ENCODE results near the gene ITGAL.

- TF ChIP-seq RARB (CRISPR knock-in tag; IDR thresholded peaks at IDR 0.05) (no peak), TSHZ2 (CRISPR knock-in tag; IDR thresholded peaks at IDR 0.05) (no peak), CREB5 (CRISPR knock-in tag; IDR thresholded peaks at IDR 0.05; ENCODE audit: low read depth) (no peak), ISL1 (CRISPR knock-in tag; IDR thresholded peaks at IDR 0.05) (no peak), PATZ1 (CRISPR knock-in tag; IDR thresholded peaks at IDR 0.05; ENCODE audit: borderline replicate concordance) (no peak), ARNTL (CRISPR knock-in tag; IDR thresholded peaks at IDR 0.05; ENCODE audit: borderline replicate concordance, low read depth) (no peak), ZFP30 (CRISPR knock-in tag; IDR thresholded peaks at IDR 0.05) (no peak), TCF4 (CRISPR knock-in tag; IDR thresholded peaks at IDR 0.05; ENCODE audit: borderline replicate concordance) (no peak), ZNF8 (CRISPR knock-in tag; IDR thresholded peaks at IDR 0.05) (no peak), ZFP3 (CRISPR knock-in tag; IDR thresholded peaks at IDR 0.05) (no peak), ZNF70 (CRISPR knock-in tag; IDR thresholded peaks at IDR 0.05) (no peak), BACH2 (CRISPR knock-in tag; IDR thresholded peaks at IDR 0.05; ENCODE audit: borderline replicate concordance) (no peak)
Observed at GRCh38 chr16:30478766-30479478, 6.4 kb downstream of the ITGAL start.

All from SK-N-SH treated with all-trans-retinoic acid at 6 μM for 48 hours (cell line).